ENCODE measurements around the gene EHD1. TPM values are rescaled to one million over a fixed set of nuclear protein-coding genes. Genes with fewer than 3 reads are reported as not detected.

EHD1 gene
- polyA plus RNA-seq, 2 of the 4 experiments (the other 2 are of a cell fraction) = 25.9 to 37.8 TPM

GRCh38 chr11:64900263-64900678, 21.9 kb upstream of the EHD1 start:
- Histone ChIP-seq H3K27ac (peak overlapping the region in 1 of 2 experiments; percentile 64; a peak in 3 of 6 replicates), H3K4me3 (no peak overlapping the region), H3K9me3 (no peaks in the 10 kb centered on the region), H3K4me2 (no peak overlapping the region), H3K4me1 (peaks cover 4% of the 10 kb centered on the region; the same call in 2 of the 3 replicates)
- 65% methylated on average over 14 of the region's 14 CpGs for WGBS (ENCODE audit: missing lambda C conversion rate)
- POLR2A ChIA-PET = no interaction called here
- DNase-seq (ENCODE audit: low read depth in 1 of 2, low spot score in 1 of 2) (peak; percentile 46 to 59), ATAC-seq (peak in 1 of 2 experiments; percentile 33; a peak in 2 of 6 replicates), FAIRE-seq (no peak)
- CTCF ChIA-PET = interaction anchor here (0.7 to 31.5 kb wide), 7 partner anchors 10 to 114 kb away, joined by 3 to 1607 read pairs (median 8); partner anchors contain the start of genes ARL2, ATG2A, BATF2 and CDC42BPG
- TF ChIP-seq, protein P1, sequence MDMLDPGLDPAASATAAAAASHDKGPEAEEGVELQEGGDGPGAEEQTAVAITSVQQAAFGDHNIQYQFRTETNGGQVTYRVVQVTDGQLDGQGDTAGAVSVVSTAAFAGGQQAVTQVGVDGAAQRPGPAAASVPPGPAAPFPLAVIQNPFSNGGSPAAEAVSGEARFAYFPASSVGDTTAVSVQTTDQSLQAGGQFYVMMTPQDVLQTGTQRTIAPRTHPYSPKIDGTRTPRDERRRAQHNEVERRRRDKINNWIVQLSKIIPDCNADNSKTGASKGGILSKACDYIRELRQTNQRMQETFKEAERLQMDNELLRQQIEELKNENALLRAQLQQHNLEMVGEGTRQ (IDR thresholded peaks at IDR 0.05) = peak; percentile 77
- TF ChIP-seq FOSL2 (IDR thresholded peaks at IDR 0.05) (no peak), FOSL2 (CRISPR knock-in tag; IDR thresholded peaks at IDR 0.05) (peak; percentile 62), HOXA7 (CRISPR knock-in tag; IDR thresholded peaks at IDR 0.05) (no peak)

DNA sequence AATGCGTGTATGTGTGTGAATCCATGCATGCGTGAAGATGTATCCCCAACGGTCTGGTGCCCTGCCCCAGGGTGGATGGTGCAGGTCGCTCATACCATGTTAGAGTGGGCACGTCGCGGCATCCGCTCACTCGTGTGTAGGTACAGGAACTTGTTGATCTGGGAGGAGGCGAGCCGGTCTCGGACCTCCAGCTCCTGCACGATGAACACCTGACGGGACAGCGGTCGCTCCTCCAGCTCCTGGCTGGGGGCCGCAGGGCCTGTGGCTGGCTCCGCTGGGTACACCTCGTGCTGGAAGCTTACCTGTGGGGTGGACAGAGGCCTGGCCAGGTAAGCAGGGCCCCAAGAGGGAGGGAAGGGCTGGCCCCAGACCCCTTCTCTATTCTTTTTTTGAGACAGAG, 20.1 kb upstream of the EHD1 start:
- no peaks in the 10 kb centered on the region for H3K9me3 ChIP-seq
- POLR2A ChIA-PET = no interaction called here
- DNase-seq (ENCODE audit: low read depth in 1 of 2, low spot score in 1 of 2) = no peak
- no peak for FAIRE-seq
- no peak overlapping the region for H3K4me2 ChIP-seq
- CTCF ChIA-PET = interaction anchor here (1.0 to 31.5 kb wide), 7 partner anchors 11 to 108 kb away, joined by 3 to 1607 read pairs (median 14); partner anchors contain the start of genes ATG2A, CDC42BPG and EHD1
- no peak overlapping the region for H3K27ac ChIP-seq
- 90% methylated on average over 18 of the region's 19 CpGs for WGBS (ENCODE audit: missing lambda C conversion rate)
- TF ChIP-seq ZC3H11A (IDR thresholded peaks at IDR 0.05) (no peak), EHF (CRISPR knock-in tag; IDR thresholded peaks at IDR 0.05) (no peak), BCL3 (IDR thresholded peaks at IDR 0.05) (no peak), CBX8 (IDR thresholded peaks at IDR 0.05) (no peak), ELK1 (IDR thresholded peaks at IDR 0.05; ENCODE audit: low read depth, low read length) (no peak), CHD4 (IDR thresholded peaks at IDR 0.05; ENCODE audit: borderline replicate concordance) (no peak), HEYL (CRISPR knock-in tag; IDR thresholded peaks at IDR 0.05) (no peak), CBX2 (IDR thresholded peaks at IDR 0.05; ENCODE audit: borderline replicate concordance, low read depth) (no peak), BHLHE40 (IDR thresholded peaks at IDR 0.05; ENCODE audit: low read depth, low read length) (no peak), MAZ (IDR thresholded peaks at IDR 0.05; ENCODE audit: borderline replicate concordance, low read depth, low read length) (no peak), JUN (IDR thresholded peaks at IDR 0.05) (no peak), RNF2 (IDR thresholded peaks at IDR 0.05; ENCODE audit: borderline replicate concordance, low read depth) (no peak), KDM5A (IDR thresholded peaks at IDR 0.05) (no peak)
- TF ChIP-seq, protein P2, sequence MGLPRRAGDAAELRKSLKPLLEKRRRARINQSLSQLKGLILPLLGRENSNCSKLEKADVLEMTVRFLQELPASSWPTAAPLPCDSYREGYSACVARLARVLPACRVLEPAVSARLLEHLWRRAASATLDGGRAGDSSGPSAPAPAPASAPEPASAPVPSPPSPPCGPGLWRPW (IDR thresholded peaks at IDR 0.05) = no peak
- no peak for ATAC-seq
- peaks cover 17% of the 10 kb centered on the region for H3K4me1 ChIP-seq
- H3K4me3 ChIP-seq = no peak overlapping the region

DNA sequence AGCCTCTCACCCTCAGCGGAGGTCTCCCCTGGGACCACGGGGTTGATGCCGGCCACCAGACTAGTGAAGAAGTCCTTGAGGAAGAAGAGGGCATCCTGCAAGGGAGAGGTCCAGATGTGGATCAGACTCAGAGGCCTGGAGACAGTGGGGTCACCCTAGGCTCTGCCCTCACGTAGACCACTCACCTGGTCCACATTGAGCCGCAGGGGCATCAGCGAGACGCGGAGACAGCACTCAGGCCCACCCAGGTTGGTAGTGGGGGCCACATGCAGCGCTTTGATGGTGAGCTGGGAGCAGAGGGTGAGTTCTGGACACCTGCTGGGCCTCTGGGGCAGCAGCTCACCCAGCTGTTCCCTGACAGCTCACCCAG, 19.6 kb upstream of the EHD1 start:
- TF ChIP-seq EHMT2 (IDR thresholded peaks at IDR 0.05; ENCODE audit: low read depth) (no peak), CTCF (IDR thresholded peaks at IDR 0.05) (no peak), RARB (CRISPR knock-in tag; IDR thresholded peaks at IDR 0.05) (no peak), CBX8 (IDR thresholded peaks at IDR 0.05) (no peak), RCOR1 (IDR thresholded peaks at IDR 0.05; ENCODE audit: low read depth, low read length) (no peak), EHF (CRISPR knock-in tag; IDR thresholded peaks at IDR 0.05) (no peak), HOXA7 (CRISPR knock-in tag; IDR thresholded peaks at IDR 0.05) (no peak), NFE2L2 (conservative IDR thresholded peaks at IDR 0.05; ENCODE audit: low read length) (no peak)
- TF ChIP-seq, protein P2 (IDR thresholded peaks at IDR 0.05) = no peak
- Histone ChIP-seq H3K4me2 (no peak overlapping the region), H3K4me1 (peaks cover 19% of the 10 kb centered on the region), H3K4me3 (no peak overlapping the region), H3K27ac (no peak overlapping the region), H3K9me3 (no peaks in the 10 kb centered on the region)
- ChIA-PET POLR2A (no interaction called here), CTCF (interaction anchor here (1.0 to 31.5 kb wide), 7 partner anchors 10 to 109 kb away, joined by 3 to 1607 read pairs (median 14); partner anchors contain the start of genes ATG2A, CDC42BPG and EHD1)
- 92% methylated on average over 8 of the region's 9 CpGs for WGBS (ENCODE audit: missing lambda C conversion rate)
- no peak for FAIRE-seq
- ATAC-seq = no peak
- DNase-seq (ENCODE audit: low read depth in 1 of 2, low spot score in 1 of 2) = no peak

Measured in A549 (cell line).